Epithelial cell of proximal tubule (primary cell): ENCODE results near the gene MCF2L2. TPM values are rescaled to one million over a fixed set of nuclear protein-coding genes. Genes with fewer than 3 reads are reported as not detected.
"Not testable (repeated sequence)": the region's sequence is repeated elsewhere in the genome, so short reads cannot be mapped to it uniquely, and the experiment has no call there.

Experiments used
- DNase-seq: peaks from one replicate; pipeline ENCODE4 v3.0.0-alpha.2; 2011; ENCODE audit warnings: low read depth
- H3K4me3 ChIP-seq: 2 replicates; pipeline ENCODE4 v1.5.1; 2011; ENCODE audit warnings: low read depth, mild to moderate bottlenecking, low read length
- CTCF ChIP-seq: conservative IDR thresholded peaks from 2 replicates; pipeline ENCODE4 v1.5.1; 2012; ENCODE audit warnings: low read depth, mild to moderate bottlenecking, low read length
- total RNA-seq: library from RNA; depleted of rRNA; stranded (reverse); fragments of >200 nt; gene quantifications from 2 replicates; pipeline ENCODE4 v1.2.3, GENCODE V29; 2015

MCF2L2 gene
- total RNA-seq, 1 donor from 2014 or later = 0.58 TPM

- no peak for DNase-seq
- H3K4me3 ChIP-seq = no peak overlapping the region
- TF ChIP-seq CTCF = no peak
These were observed 6.6 kb upstream of the MCF2L2 start for GRCh38 chr3:183434992-183435391.

- no peak for DNase-seq
- H3K4me3 ChIP-seq = no peak overlapping the region
- TF ChIP-seq CTCF = no peak
These were observed 6.1 kb upstream of the MCF2L2 start for GRCh38 chr3:183434503-183434902.

GRCh38 chr3:183430325-183430957 is 2.0 kb upstream of the MCF2L2 start:
- H3K4me3 ChIP-seq = no peak overlapping the region
- TF ChIP-seq CTCF = no peak
- no peak for DNase-seq

- no peak for TF ChIP-seq CTCF
- DNase-seq = no peak
- H3K4me3 ChIP-seq = peak overlapping the region; percentile 77
These were observed 458 bp downstream of the MCF2L2 start for GRCh38 chr3:183427876-183428446.

GRCh38 chr3:183427196-183427875 is 1.1 kb downstream of the MCF2L2 start:
- peak overlapping the region; percentile 77 for H3K4me3 ChIP-seq
- TF ChIP-seq CTCF = no peak
- no peak for DNase-seq

GRCh38 chr3:183418807-183419206 is 9.6 kb downstream of the MCF2L2 start:
- H3K4me3 ChIP-seq, DNase-seq: not testable (repeated sequence)

- no peak overlapping the region for H3K4me3 ChIP-seq
- no peak for TF ChIP-seq CTCF
- DNase-seq = no peak
These were observed 17.1 kb downstream of the MCF2L2 start for GRCh38 chr3:183411216-183411922.
